Measurements from ENCODE around the gene CSTF1. TPM values are rescaled to one million over a fixed set of nuclear protein-coding genes. Genes with fewer than 3 reads are reported as not detected.

CSTF1 gene
- polyA plus RNA-seq, 1 of the 3 experiments (the other 2 are of a cell fraction), result 23.4 TPM

- DNase-seq, result no peak
- ChIA-PET CTCF (interaction anchor here (1.1 kb wide), 1 partner anchor 146 kb away, joined by 3 read pairs; no protein-coding TSS in a partner anchor), POLR2A (no interaction called here)
- Histone ChIP-seq H3K9me3 (no peaks in the 10 kb centered on the region), H3K4me2 (no peak overlapping the region), H3K4me3 (ENCODE audit: low read depth in 2 of 2, low read length in 1 of 2) (no peak overlapping the region), H3K9me2 (no peaks in the 10 kb centered on the region), H3F3A (replicated peaks; ENCODE audit: insufficient read depth) (no peaks in the 10 kb centered on the region), H3K9ac (no peak overlapping the region), H3K79me2 (ENCODE audit: insufficient read depth) (no peaks in the 10 kb centered on the region), H3K27ac (ENCODE audit: low read depth in 2 of 2, low read length in 1 of 2) (no peak overlapping the region), H3K36me3 (replicated peaks in 1 of 2; ENCODE audit: control insufficient read depth in 1 of 2, insufficient read depth in 2 of 2, low read length in 1 of 2) (no peaks in the 10 kb centered on the region), H2AFZ (ENCODE audit: low read depth) (no peak overlapping the region), H3K4me1 (ENCODE audit: control insufficient read depth in 1 of 2, insufficient read depth in 2 of 2, low read depth in 1 of 2, low read length in 1 of 2) (peaks cover 0 to 4% of the 10 kb centered on the region in 2 experiments; a peak in 1 of 4 replicates), H3K27me3 (ENCODE audit: insufficient read depth) (no peaks in the 10 kb centered on the region), H4K20me1 (ENCODE audit: insufficient read depth) (no peaks in the 10 kb centered on the region)
- 6% methylated on average over 3 of the region's 3 CpGs for WGBS (ENCODE audit: low lambda C conversion rate)
- TF ChIP-seq CHD2 (IDR thresholded peaks at IDR 0.05; ENCODE audit: low read length, partially characterized antibody) (no peak), RAD21 (IDR thresholded peaks at IDR 0.05; ENCODE audit: low read length) (no peak), MAX (IDR thresholded peaks at IDR 0.05; ENCODE audit: low read depth) (no peak), RFX5 (IDR thresholded peaks at IDR 0.05; ENCODE audit: low read length) (no peak)
Observed at GRCh38 chr20:56348746-56349145, 43.7 kb upstream of the CSTF1 start.

DNA sequence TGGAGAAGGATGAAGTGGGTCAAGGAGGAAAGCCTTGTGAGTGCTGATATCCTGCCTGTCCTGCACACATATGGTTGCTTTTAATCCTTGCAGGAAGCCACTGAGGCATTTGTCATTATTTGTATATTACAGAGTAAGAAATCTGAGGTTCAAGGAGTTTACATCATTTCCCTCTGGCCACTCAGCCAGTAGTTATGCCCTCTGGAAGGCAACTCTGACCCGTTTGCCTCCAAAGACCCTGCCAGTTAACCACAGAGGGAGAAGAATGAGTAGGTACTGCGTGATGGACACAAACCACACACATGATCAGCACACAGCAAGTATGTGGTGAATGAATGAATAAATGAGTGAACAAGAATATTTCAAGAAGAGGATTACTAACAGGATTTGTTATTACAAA is 41.6 kb upstream of the CSTF1 start:
- Histone ChIP-seq H2AFZ (ENCODE audit: low read depth) (no peak overlapping the region), H4K20me1 (ENCODE audit: insufficient read depth) (no peaks in the 10 kb centered on the region), H3K9ac (no peak overlapping the region), H3K9me2 (no peaks in the 10 kb centered on the region), H3F3A (replicated peaks; ENCODE audit: insufficient read depth) (no peaks in the 10 kb centered on the region), H3K27ac (ENCODE audit: low read depth in 2 of 2, low read length in 1 of 2) (no peak overlapping the region), H3K79me2 (ENCODE audit: insufficient read depth) (no peaks in the 10 kb centered on the region), H3K9me3 (no peaks in the 10 kb centered on the region), H3K27me3 (ENCODE audit: insufficient read depth) (no peaks in the 10 kb centered on the region), H3K4me1 (ENCODE audit: control insufficient read depth in 1 of 2, insufficient read depth in 2 of 2, low read depth in 1 of 2, low read length in 1 of 2) (no peaks in the 10 kb centered on the region), H3K4me3 (ENCODE audit: low read depth in 2 of 2, low read length in 1 of 2) (no peak overlapping the region), H3K36me3 (replicated peaks in 1 of 2; ENCODE audit: control insufficient read depth in 1 of 2, insufficient read depth in 2 of 2, low read length in 1 of 2) (no peaks in the 10 kb centered on the region), H3K4me2 (no peak overlapping the region)
- CTCF ChIA-PET, result no interaction called here
- WGBS (ENCODE audit: low lambda C conversion rate), result 33% methylated on average over 2 of the region's 2 CpGs
- POLR2A ChIA-PET, result no interaction called here
- no peak for DNase-seq
- TF ChIP-seq REST (IDR thresholded peaks at IDR 0.05; ENCODE audit: low read depth, low read length) (no peak), SMC3 (IDR thresholded peaks at IDR 0.05; ENCODE audit: low read depth, low read length) (no peak), MAX (IDR thresholded peaks at IDR 0.05; ENCODE audit: low read depth) (no peak), NFIC (IDR thresholded peaks at IDR 0.05; ENCODE audit: borderline replicate concordance) (no peak), GABPA (IDR thresholded peaks at IDR 0.05; ENCODE audit: low read depth) (no peak), MEF2A (IDR thresholded peaks at IDR 0.05; ENCODE audit: borderline replicate concordance, low read depth) (no peak), RCOR1 (IDR thresholded peaks at IDR 0.05; ENCODE audit: low read length) (no peak), MXI1 (IDR thresholded peaks at IDR 0.05; ENCODE audit: low read depth, low read length) (no peak), NRF1 (IDR thresholded peaks at IDR 0.05; ENCODE audit: low read depth, low read length) (no peak), SIN3A (IDR thresholded peaks at IDR 0.05; ENCODE audit: borderline replicate concordance, low read depth, low read length) (no peak), FOSL2 (IDR thresholded peaks at IDR 0.05; ENCODE audit: borderline replicate concordance, low read depth) (no peak), RAD21 (IDR thresholded peaks at IDR 0.05; ENCODE audit: low read length) (no peak)
- TF ChIP-seq, protein P1, sequence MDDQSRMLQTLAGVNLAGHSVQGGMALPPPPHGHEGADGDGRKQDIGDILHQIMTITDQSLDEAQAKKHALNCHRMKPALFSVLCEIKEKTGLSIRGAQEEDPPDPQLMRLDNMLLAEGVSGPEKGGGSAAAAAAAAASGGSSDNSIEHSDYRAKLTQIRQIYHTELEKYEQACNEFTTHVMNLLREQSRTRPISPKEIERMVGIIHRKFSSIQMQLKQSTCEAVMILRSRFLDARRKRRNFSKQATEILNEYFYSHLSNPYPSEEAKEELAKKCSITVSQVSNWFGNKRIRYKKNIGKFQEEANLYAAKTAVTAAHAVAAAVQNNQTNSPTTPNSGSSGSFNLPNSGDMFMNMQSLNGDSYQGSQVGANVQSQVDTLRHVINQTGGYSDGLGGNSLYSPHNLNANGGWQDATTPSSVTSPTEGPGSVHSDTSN (IDR thresholded peaks at IDR 0.05), result no peak
